ENCODE measurements around the gene MYH8. TPM values are rescaled to one million over a fixed set of nuclear protein-coding genes. Genes with fewer than 3 reads are reported as not detected.

Gene MYH8
- total RNA-seq, 1 donor from 2014 or later: not detected

- H3K4me3 Mint-ChIP-seq: no peak overlapping the region
- ChIA-PET POLR2A (no interaction called here), CTCF (no interaction called here)
- DNase-seq (no peak), ATAC-seq (ENCODE audit: low read depth) (no peak)
- no peak overlapping the region for H3K27ac Mint-ChIP-seq
- no peaks in the 10 kb centered on the region for H3K9me3 Mint-ChIP-seq
- H3K36me3 Mint-ChIP-seq (ENCODE audit: low read depth): no peaks in the 10 kb centered on the region
- H3K4me1 Mint-ChIP-seq: no peaks in the 10 kb centered on the region
- intact Hi-C loops (cut with micrococcal nuclease): no loop called here
- peaks cover 8% of the 10 kb centered on the region for H3K27me3 Mint-ChIP-seq
- TF ChIP-seq, protein P1, sequence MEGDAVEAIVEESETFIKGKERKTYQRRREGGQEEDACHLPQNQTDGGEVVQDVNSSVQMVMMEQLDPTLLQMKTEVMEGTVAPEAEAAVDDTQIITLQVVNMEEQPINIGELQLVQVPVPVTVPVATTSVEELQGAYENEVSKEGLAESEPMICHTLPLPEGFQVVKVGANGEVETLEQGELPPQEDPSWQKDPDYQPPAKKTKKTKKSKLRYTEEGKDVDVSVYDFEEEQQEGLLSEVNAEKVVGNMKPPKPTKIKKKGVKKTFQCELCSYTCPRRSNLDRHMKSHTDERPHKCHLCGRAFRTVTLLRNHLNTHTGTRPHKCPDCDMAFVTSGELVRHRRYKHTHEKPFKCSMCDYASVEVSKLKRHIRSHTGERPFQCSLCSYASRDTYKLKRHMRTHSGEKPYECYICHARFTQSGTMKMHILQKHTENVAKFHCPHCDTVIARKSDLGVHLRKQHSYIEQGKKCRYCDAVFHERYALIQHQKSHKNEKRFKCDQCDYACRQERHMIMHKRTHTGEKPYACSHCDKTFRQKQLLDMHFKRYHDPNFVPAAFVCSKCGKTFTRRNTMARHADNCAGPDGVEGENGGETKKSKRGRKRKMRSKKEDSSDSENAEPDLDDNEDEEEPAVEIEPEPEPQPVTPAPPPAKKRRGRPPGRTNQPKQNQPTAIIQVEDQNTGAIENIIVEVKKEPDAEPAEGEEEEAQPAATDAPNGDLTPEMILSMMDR (IDR thresholded peaks at IDR 0.05): no peak
Measured at GRCh38 chr17:10457952-10458351, 36.2 kb upstream of the MYH8 start.

DNA sequence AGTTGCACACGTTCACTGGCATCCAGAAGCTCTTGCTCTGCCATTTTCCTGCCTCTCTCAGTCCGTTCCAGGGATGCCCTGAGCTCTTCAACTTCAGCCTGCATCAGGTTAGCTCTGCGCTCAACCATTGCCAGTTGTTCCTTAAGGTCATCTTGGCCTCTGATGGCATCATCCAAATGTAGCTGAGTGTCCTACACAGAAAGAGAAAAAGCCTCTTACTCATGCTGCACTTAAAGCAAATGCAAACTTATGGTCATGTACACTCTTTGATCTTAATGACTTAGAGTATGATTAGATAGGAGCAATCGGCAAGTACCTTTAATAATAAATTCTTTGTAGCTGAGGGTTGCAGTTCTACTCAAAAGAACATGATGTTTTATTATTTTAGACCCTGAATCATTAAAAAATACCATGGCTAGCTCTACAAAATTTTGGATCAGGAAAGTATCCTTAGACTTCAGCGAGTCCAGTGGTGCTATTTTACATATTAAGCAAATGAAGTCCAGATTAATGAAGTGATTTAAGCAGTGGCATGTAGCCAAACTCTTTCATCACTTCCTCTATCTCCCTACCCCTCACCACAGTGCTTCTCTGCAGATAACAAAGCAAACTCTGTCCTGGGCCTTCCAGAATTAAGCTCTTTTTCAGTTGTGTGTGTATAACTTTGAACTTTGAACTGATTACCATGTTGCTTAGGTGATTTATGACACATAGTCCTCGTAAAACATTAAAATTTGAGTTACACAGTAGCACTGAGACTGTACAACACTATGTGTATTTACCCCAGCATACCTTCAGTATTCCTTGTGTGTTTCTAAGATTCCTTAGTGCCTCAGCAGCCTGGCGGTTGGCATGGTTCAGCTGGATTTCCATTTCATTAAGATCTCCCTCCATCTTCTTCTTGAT, 25.5 kb upstream of the MYH8 start:
- POLR2A ChIA-PET: no interaction called here

GRCh38 chr17:10439816-10440215, 18.1 kb upstream of the MYH8 start:
- Mint-ChIP-seq H3K9me3 (no peaks in the 10 kb centered on the region), H3K36me3 (ENCODE audit: low read depth) (no peaks in the 10 kb centered on the region), H3K4me1 (no peaks in the 10 kb centered on the region), H3K27ac (no peak overlapping the region), H3K27me3 (peaks cover 32% of the 10 kb centered on the region), H3K4me3 (no peak overlapping the region)
- ATAC-seq (ENCODE audit: low read depth) (no peak), DNase-seq (no peak)
- ChIA-PET CTCF (no interaction called here), POLR2A (no interaction called here)
- intact Hi-C loops (cut with micrococcal nuclease): no loop called here
- TF ChIP-seq, protein P1 (IDR thresholded peaks at IDR 0.05): no peak

More for the DNA sequence above, 25.5 kb upstream of the MYH8 start:
- Mint-ChIP-seq H3K27me3 (peaks cover 13% of the 10 kb centered on the region), H3K27ac (no peak overlapping the region), H3K4me3 (no peak overlapping the region), H3K4me1 (no peaks in the 10 kb centered on the region), H3K9me3 (no peaks in the 10 kb centered on the region), H3K36me3 (ENCODE audit: low read depth) (no peaks in the 10 kb centered on the region)
- TF ChIP-seq, protein P1 (IDR thresholded peaks at IDR 0.05): no peak
- CTCF ChIA-PET: no interaction called here
- no peak for DNase-seq
- ATAC-seq (ENCODE audit: low read depth): no peak
- intact Hi-C loops (cut with micrococcal nuclease): no loop called here

GRCh38 chr17:10435096-10435495, 13.3 kb upstream of the MYH8 start:
- intact Hi-C loops (cut with micrococcal nuclease): no loop called here
- peaks cover 11% of the 10 kb centered on the region for H3K9me3 Mint-ChIP-seq
- H3K4me1 Mint-ChIP-seq: no peaks in the 10 kb centered on the region
- peaks cover 32% of the 10 kb centered on the region for H3K27me3 Mint-ChIP-seq
- H3K27ac Mint-ChIP-seq: no peak overlapping the region
- no peak overlapping the region for H3K4me3 Mint-ChIP-seq
- no peaks in the 10 kb centered on the region for H3K36me3 Mint-ChIP-seq (ENCODE audit: low read depth)
- DNase-seq (no peak), ATAC-seq (ENCODE audit: low read depth) (no peak)
- TF ChIP-seq, protein P1 (IDR thresholded peaks at IDR 0.05): no peak
- POLR2A ChIA-PET: no interaction called here
- CTCF ChIA-PET: no interaction called here

DNA sequence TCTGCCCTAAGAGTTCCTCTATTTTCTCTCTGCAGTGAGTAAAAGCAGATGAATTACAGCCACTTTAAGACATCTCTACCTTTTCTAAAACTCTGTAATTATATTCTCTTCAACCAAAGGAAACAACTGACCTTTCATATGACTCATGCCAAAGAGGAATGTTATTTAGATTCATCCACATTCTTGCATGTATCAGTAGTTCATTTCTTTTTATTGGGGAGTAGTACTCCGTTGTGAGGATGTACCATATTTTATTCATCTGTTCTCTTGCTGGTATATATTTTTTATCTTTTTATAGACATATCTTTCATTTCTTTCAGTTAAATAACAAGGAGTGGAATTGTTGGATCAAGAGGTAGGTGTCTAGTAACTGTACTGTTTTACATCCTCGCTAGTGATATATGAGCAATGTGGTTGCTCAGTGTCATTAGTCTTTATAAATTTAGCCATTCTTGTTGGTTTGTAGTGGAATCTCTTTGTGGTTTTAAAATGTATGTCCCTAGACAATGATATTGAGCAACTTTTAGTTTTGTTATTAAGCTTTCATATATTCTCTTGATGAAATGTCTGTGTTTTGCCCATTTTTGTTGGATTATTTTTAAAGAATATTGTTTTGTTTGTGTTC, 7.8 kb upstream of the MYH8 start:
- Mint-ChIP-seq H3K27me3 (peaks cover 9% of the 10 kb centered on the region), H3K27ac (no peak overlapping the region), H3K4me1 (no peaks in the 10 kb centered on the region), H3K9me3 (peaks cover 11% of the 10 kb centered on the region), H3K36me3 (ENCODE audit: low read depth) (no peaks in the 10 kb centered on the region), H3K4me3 (no peak overlapping the region)
- intact Hi-C loops (cut with micrococcal nuclease): no loop called here
- TF ChIP-seq, protein P1 (IDR thresholded peaks at IDR 0.05): no peak
- ChIA-PET CTCF (no interaction called here), POLR2A (no interaction called here)
- DNase-seq (no peak), ATAC-seq (ENCODE audit: low read depth) (no peak)

Data from activated B cell treated with CpG ODN at 0.5 μM for 24 hours (primary cell).